ENCODE results near the gene OR2T11.
"Not testable (repeated sequence)": the region's sequence is repeated elsewhere in the genome, so short reads cannot be mapped to it uniquely, and the experiment has no call there.

OR2T11 gene

DNA sequence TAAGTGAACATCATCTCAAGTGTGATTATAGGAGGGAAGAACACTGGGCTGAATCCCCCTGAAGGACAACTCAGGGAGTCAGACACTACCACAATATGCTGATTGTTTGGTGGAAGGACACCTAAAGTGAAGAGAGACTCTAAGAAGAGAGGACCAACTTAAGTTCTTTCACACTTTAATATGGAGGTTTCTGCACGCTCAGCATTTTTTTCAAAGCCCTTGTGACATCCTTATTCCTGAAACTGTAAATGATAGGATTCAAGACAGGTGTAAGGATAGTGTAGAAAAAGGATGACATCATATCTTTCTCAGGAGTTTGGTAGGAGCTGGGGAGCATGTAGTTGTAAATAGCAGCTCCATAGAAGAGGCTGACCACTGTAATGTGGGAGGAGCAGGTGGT lies 42.2 kb downstream of the OR2T11 start:
- no peak overlapping the region for H3K27ac Mint-ChIP-seq
- peaks cover 9% of the 10 kb centered on the region for H3K4me1 Mint-ChIP-seq (ENCODE audit: low read depth)
- DNase-seq: no peak
- H3K36me3 Mint-ChIP-seq (ENCODE audit: low read depth): no peaks in the 10 kb centered on the region
- H3K4me3 Mint-ChIP-seq: no peak overlapping the region
- H3K27me3 Mint-ChIP-seq: peaks cover 5% of the 10 kb centered on the region
- no peaks in the 10 kb centered on the region for H3K9me3 Mint-ChIP-seq

DNA sequence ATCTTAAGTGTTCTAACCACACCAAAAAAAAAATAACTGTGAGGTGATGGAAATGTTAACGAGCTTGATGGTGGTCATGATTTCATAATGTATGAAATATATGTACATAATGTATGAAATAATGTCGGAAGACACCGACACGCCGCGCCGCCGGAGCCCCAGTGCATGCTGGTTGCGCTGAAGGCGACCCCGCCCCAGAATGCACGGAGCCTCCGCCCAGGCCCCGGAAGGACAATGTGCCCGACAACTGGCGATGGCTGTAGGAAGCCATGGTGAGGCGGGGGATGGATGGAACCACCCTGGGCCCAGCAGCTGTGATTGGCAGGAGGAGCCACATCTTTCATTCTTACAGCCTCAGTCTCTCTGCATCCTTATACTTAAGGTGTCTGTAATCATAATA lies 44.8 kb downstream of the OR2T11 start:
- Mint-ChIP-seq H3K4me3 (no peak overlapping the region), H3K27ac (no peak overlapping the region)

DNA sequence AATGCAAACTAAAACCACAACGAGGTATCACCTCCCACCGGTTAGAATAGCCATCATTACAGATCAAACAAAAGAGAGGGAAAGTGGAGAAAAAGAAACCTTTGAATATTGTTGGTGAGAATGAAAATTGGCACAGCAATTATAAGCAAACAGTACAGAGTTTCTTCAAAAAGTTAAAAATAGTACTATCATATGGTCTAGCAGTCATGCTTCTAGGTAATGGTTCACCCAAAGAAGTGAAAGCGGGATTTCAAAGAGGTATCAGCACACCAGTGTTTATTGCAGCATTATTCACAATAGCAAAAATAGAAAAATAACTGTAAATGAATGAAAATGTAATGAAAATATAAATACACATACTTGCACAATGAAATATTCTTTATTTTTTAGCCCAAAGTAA lies 45.6 kb downstream of the OR2T11 start:
- DNase-seq: no peak
- Mint-ChIP-seq H3K4me3 (no peak overlapping the region), H3K27ac (no peak overlapping the region), H3K4me1 (ENCODE audit: low read depth) (peaks cover 2% of the 10 kb centered on the region), H3K27me3 (peaks cover 7% of the 10 kb centered on the region), H3K9me3 (no peaks in the 10 kb centered on the region), H3K36me3 (ENCODE audit: low read depth) (no peaks in the 10 kb centered on the region)

More for the DNA sequence above, 44.8 kb downstream of the OR2T11 start:
- Mint-ChIP-seq H3K9me3 (no peaks in the 10 kb centered on the region), H3K36me3 (ENCODE audit: low read depth) (no peaks in the 10 kb centered on the region), H3K4me1 (ENCODE audit: low read depth) (peaks cover 1% of the 10 kb centered on the region), H3K27me3 (peaks cover 7% of the 10 kb centered on the region)
- no peak for DNase-seq

DNA sequence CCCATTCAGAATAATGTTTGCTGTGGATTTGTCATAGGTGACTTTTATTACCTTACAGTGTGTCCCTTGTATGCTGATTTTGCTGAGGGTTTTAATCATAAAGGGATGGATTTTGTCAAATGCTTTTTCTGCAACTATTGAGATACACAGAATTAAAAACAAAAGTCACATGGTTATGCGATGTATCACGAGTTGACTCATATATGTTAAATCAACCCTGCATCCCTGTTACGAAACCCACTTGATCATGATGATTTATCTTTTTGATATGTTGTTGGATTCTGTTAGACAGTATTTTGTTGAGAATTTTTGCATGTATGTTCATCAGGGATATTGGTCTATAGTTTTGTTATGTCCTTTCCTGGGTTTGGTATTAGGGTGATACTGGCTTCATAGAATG lies 49.6 kb downstream of the OR2T11 start:
- DNase-seq: no peak
- Mint-ChIP-seq H3K27ac (no peak overlapping the region), H3K4me3 (no peak overlapping the region), H3K9me3 (no peaks in the 10 kb centered on the region), H3K27me3 (peaks cover 2% of the 10 kb centered on the region), H3K4me1 (ENCODE audit: low read depth) (peaks cover 2% of the 10 kb centered on the region), H3K36me3 (ENCODE audit: low read depth) (no peaks in the 10 kb centered on the region)

DNA sequence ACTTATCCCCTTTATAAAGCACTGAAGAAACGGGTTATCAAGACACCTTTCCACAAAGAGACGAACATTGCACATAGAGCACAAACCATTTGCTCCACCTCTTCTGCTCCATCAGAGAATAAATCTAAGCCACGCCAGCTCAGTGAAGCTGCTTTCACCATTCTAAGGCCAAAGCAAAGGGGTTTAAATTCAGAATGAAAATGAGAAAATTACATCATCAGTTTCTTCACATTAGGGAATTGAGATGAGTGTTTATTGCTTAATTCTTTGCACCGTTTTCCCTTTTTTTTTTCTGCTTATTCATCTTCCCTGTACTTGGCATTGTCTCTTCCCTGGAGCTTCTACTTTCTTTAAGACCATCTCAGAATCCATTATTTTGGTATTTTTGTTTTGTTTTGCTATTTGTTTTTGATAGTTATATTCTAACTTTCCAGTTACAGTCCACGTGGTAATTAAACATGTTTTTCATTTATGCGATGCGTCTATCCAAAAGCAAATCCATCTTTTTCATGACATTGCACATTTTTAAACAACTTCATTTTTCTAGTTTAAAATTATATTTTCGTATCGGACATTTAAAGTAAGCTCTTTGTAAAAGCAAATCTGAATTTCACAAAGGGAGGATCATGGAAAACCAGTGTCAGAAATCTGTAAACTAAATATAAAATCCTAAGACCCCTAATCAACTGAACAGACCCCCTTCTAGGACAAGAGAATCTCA lies 58.5 kb downstream of the OR2T11 start:
- H3K27me3 Mint-ChIP-seq: no peaks in the 10 kb centered on the region
- H3K4me1 Mint-ChIP-seq (ENCODE audit: low read depth): peaks cover 5% of the 10 kb centered on the region
- no peak for DNase-seq
- no peak overlapping the region for H3K4me3 Mint-ChIP-seq
- peaks cover 3% of the 10 kb centered on the region for H3K9me3 Mint-ChIP-seq
- H3K27ac Mint-ChIP-seq: no peak overlapping the region
- H3K36me3 Mint-ChIP-seq (ENCODE audit: low read depth): no peaks in the 10 kb centered on the region

DNA sequence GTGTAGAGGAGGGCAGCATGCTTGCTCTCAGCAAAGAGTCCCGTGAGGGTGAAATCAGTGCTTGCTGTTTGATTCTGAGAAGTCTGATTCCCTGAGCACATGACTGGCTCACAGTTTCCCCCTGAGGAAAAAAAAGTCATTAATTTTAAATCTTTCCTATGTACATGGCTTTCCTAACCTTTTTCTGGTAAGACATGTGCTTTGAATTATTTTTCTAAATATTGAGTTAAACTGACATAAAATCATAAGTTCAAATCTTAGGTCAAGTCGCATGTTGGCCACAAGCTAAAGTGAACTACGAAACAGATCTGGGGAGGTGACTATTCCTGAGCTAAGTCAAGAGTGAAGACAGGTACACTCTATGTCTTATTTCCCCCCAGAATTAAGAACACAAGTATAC lies 60.2 kb downstream of the OR2T11 start, which contains the start of gene OR2T34:
TSS of gene OR2T34 (minus strand) at position 101 of the 400 bp plus-strand sequence. CDS start at position 101, 0 bp downstream.
- not testable (repeated sequence) for H3K27ac Mint-ChIP-seq; H3K36me3 Mint-ChIP-seq (ENCODE audit: low read depth); H3K9me3 Mint-ChIP-seq; H3K4me3 Mint-ChIP-seq; H3K4me1 Mint-ChIP-seq (ENCODE audit: low read depth); DNase-seq; H3K27me3 Mint-ChIP-seq

DNA sequence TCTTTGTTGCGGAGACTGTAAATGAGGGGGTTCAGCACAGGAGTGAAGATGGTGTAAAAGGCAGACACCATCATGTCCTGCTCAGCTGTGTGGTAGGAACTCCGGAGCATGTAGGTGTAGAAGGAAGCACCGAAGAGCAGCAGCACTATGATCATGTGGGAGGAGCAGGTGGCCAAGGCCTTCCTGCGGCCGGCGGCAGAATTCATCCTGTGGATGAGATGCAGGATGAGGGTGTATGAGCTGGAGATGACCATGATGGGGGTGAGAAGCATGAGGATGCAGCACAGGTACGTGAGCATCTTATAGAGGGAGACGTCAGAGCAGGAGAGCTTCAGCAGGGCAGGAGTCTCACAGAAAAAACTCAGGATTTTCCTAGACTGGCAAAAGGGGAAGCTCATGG lies 61.0 kb downstream of the OR2T11 start:
- H3K9me3 Mint-ChIP-seq; DNase-seq; H3K27me3 Mint-ChIP-seq; H3K4me1 Mint-ChIP-seq (ENCODE audit: low read depth); H3K27ac Mint-ChIP-seq; H3K4me3 Mint-ChIP-seq; H3K36me3 Mint-ChIP-seq (ENCODE audit: low read depth): not testable (repeated sequence)
